WTC11 (cell line): ENCODE data around the gene INS.

Experiments
- TP53 ChIP-seq: sonication (generic); formaldehyde crosslinking; IDR thresholded peaks from 2 replicates; pipeline ENCODE4 v1.8.1; 2023; ENCODE audit warnings: mild to moderate bottlenecking, missing genetic modification reagents
- ZNF671 ChIP-seq: fragments of 250-450 bp; sonication (Bioruptor Pico); IDR thresholded peaks from 2 replicates; pipeline ENCODE4 v1.8.0; 2021; ENCODE audit warnings: mild to moderate bottlenecking
- TF ChIP-seq, protein P1 (sequence below): sonication (generic); formaldehyde crosslinking; IDR thresholded peaks from 2 replicates; pipeline ENCODE4 v1.8.0; 2022; ENCODE audit warnings: missing genetic modification reagents

DNA sequence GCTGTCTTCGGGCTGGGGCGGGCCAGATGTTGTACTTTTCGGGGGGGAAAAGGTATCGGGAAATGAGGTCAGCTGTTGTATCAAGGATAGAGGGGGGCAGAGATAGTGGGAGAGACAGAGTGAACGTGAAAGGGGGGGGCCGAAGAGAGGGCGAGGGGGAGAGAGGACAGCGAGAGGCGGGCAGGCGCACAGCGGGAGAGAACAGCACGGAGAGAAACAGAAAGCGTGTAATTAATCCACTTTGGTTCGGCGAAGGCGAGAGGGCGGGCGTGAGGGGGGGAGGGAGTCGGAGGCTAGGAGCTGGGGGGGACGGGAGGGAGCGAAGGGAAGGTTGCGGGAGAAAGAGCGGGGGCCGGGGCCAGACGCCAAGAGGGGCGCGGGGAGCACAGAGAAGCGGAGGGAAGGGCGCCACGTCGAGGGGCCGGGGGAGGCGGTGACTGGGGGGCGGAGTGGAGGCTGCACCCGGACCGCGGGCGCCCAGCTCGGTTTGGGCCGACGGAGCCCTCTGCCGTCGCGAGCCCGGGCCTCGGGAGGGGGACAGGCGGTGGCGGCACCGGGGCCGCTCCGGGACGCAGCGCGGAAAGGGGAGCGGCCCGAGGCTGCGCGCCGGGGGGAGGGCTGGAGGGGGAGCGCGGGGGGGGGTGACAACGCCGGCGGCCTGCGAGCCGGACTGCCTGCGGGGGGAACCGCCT, 22.4 kb downstream of the INS start:
- TF ChIP-seq, protein P1, sequence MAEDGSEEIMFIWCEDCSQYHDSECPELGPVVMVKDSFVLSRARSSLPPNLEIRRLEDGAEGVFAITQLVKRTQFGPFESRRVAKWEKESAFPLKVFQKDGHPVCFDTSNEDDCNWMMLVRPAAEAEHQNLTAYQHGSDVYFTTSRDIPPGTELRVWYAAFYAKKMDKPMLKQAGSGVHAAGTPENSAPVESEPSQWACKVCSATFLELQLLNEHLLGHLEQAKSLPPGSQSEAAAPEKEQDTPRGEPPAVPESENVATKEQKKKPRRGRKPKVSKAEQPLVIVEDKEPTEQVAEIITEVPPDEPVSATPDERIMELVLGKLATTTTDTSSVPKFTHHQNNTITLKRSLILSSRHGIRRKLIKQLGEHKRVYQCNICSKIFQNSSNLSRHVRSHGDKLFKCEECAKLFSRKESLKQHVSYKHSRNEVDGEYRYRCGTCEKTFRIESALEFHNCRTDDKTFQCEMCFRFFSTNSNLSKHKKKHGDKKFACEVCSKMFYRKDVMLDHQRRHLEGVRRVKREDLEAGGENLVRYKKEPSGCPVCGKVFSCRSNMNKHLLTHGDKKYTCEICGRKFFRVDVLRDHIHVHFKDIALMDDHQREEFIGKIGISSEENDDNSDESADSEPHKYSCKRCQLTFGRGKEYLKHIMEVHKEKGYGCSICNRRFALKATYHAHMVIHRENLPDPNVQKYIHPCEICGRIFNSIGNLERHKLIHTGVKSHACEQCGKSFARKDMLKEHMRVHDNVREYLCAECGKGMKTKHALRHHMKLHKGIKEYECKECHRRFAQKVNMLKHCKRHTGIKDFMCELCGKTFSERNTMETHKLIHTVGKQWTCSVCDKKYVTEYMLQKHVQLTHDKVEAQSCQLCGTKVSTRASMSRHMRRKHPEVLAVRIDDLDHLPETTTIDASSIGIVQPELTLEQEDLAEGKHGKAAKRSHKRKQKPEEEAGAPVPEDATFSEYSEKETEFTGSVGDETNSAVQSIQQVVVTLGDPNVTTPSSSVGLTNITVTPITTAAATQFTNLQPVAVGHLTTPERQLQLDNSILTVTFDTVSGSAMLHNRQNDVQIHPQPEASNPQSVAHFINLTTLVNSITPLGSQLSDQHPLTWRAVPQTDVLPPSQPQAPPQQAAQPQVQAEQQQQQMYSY (CRISPR knock-in tag) = no peak
- TF ChIP-seq ZNF671 (CRISPR knock-in tag) (no peak), TP53 (no peak)
